HCT116 (cell line): ENCODE data around the gene USP48.

Source experiments
- CTCF ChIP-seq, 3 experiments: fragments of 200-600 bp in 1 of 3; sonication (generic) in 1 of 3; IDR thresholded peaks in 2 of 3; conservative IDR thresholded peaks in 1 of 3; 2 replicates each; pipeline ENCODE4 v1.5.1; 2012 to 2017; ENCODE audit warnings: low read depth in 2 of 3, low read length in 2 of 3, antibody characterized with exemption in 1 of 3, borderline replicate concordance in 1 of 3, control low read depth in 1 of 3, mild to moderate bottlenecking in 1 of 3, mixed read lengths in 1 of 3, mixed run types in 1 of 3, moderate library complexity in 1 of 3; ENCODE audit not compliant: insufficient read depth in 1 of 3
- POLR2AphosphoS5 ChIP-seq: IDR thresholded peaks from 2 replicates; pipeline ENCODE4 v1.6.1; 2011; ENCODE audit warnings: mild to moderate bottlenecking, low read depth, low read length, moderate library complexity
- SP1 ChIP-seq: IDR thresholded peaks from 2 replicates; pipeline ENCODE4 v1.6.1; 2012; ENCODE audit warnings: low read depth

DNA sequence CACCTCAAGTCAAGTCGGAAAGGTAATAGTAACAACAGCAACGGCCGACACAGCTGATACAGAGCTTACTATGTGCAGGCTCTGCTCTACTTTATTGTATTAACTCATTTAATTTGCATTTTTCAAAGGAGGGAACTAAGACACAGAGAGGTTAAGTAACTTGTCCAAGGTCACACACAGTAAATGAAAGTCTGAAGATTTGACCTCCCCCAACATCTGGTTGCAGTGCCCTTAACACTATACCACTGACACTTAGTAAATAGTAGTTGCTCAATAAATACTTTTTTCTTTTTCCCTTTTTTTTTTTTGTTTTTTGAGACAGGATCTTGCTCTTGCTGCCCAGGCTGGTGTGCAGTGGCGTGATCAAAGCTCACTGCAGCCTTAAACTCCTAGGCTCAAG lies 153.0 kb downstream of the USP48 start:
- TF ChIP-seq CTCF (IDR thresholded peaks at IDR 0.05 in 2 of 3, conservative IDR thresholded peaks at IDR 0.05 in 1 of 3; ENCODE audit: borderline replicate concordance in 1 of 3, insufficient read depth in 1 of 3, low read depth in 2 of 3, low read length in 2 of 3) (no peak), SP1 (no peak), POLR2AphosphoS5 (no peak)
